SU-DHL-6 (cell line): ENCODE measurements around the gene PPDPF.

Source experiments
- CTCF ChIP-seq: fragments of 200-600 bp; sonication (generic); IDR thresholded peaks from one replicate; pipeline ENCODE4 v1.5.1; 2017; ENCODE audit warnings: antibody characterized with exemption, mild to moderate bottlenecking, low read length, moderate library complexity; ENCODE audit not compliant: insufficient read depth, poor library complexity, severe bottlenecking
- EZH2phosphoT487 ChIP-seq: fragments of 200-600 bp; sonication (generic), shearing (Covaris generic); conservative IDR thresholded peaks from 2 replicates; pipeline ENCODE4 v1.6.1; 2018; ENCODE audit warnings: mild to moderate bottlenecking, antibody characterized with exemption, low read length, moderate library complexity, mixed read lengths

GRCh38 chr20:63540417-63541186 is 20.0 kb downstream of the PPDPF start:
- no peak for TF ChIP-seq CTCF
- no peak for TF ChIP-seq EZH2phosphoT487
